Ovary (tissue), 9 donors: ENCODE data around the gene ERICH6. TPM values are rescaled to one million over a fixed set of nuclear protein-coding genes. Genes with fewer than 3 reads are reported as not detected.

Experiments
- DNase-seq, 5 donors: peaks; one replicate each; pipeline ENCODE4 v3.0.0-alpha.2; 2019 to 2020
- H3K27ac ChIP-seq, 2 donors: fragments of 200-600 bp; one replicate each; pipeline versions ENCODE4 v1.5.1 to v1.8.0; 2019 to 2022
- H3K27me3 ChIP-seq: fragments of 200-600 bp; one replicate; pipeline ENCODE4 v1.8.0; 2022
- H3K36me3 ChIP-seq: fragments of 200-600 bp; sonication (generic); one replicate; pipeline ENCODE4 v1.5.1; 2019
- H3K4me1 ChIP-seq: one replicate; pipeline ENCODE4 v1.8.1; 2013; ENCODE audit warnings: mild to moderate bottlenecking, moderate library complexity; ENCODE audit not compliant: insufficient read depth
- H3K4me3 ChIP-seq: fragments of 200-600 bp; sonication (generic); one replicate; pipeline ENCODE4 v1.5.1; 2017
- H3K9me3 ChIP-seq, 2 donors: fragments of 200-600 bp in 1 of 2; sonication (generic) in 1 of 2; one replicate each; pipeline versions ENCODE4 v1.5.1 to v1.8.1; 2013 to 2019; ENCODE audit warnings: mild to moderate bottlenecking in 1 of 2, moderate library complexity in 1 of 2
- EP300 ChIP-seq: sonication (generic); formaldehyde crosslinking; IDR thresholded peaks from one replicate; pipeline ENCODE4 v1.6.1; 2017; ENCODE audit warnings: antibody characterized with exemption
- POLR2A ChIP-seq: fragments of 450-650 bp; IDR thresholded peaks from one replicate; pipeline ENCODE4 v1.6.1; 2017; ENCODE audit warnings: antibody characterized with exemption, mild to moderate bottlenecking, moderate library complexity
- WGBS, 3 donors: extraction: QIAGEN DNeasy Blood & Tissue Kit in 1 of 3; methylation state at CpG; one replicate each; pipeline versions ENCODE4 v1.1.5 to v1.1.7; 2013 to 2017; 5-methylcytosine and 5-hydroxymethylcytosine counted together
- intact Hi-C, 4 donors: fragments of 100-400 bp; cut with DNase I; formaldehyde crosslinking; loops; one replicate each; pipeline versions ENCODE4 v1.11.0 to v1.15.1; 2022 to 2023
- polyA plus RNA-seq, 2 donors: library from polyadenylated mRNA; stranded (reverse); fragments of 200-250 nt in 1 of 2; fragments of 350-450 nt in 1 of 2; fragmentation: Illumina TruSeq in 1 of 2; extraction: RNeasy Lipid Tissue Mini Kit (QIAGEN cat#74804) in 1 of 2; gene quantifications; one replicate each; pipeline ENCODE4 v1.2.3, GENCODE V29; 2013 to 2014
- total RNA-seq, 7 donors: library from RNA; depleted of rRNA in 2 of 7; stranded (reverse); fragments of >200 nt in 2 of 7; fragmentation: NEBNext Ultra II Directional in 3 of 7; extraction: Animal tissue kit (Norgen Biotek cat#: 25700) in 3 of 7; gene quantifications; one replicate each; pipeline versions ENCODE4 v1.1.0 to v1.2.4, GENCODE V29; 2016 to 2023
- TF ChIP-seq, protein P1 (sequence below), 3 donors: fragments of 450-650 bp in 2 of 3; fragments of 200-600 bp in 1 of 3; IDR thresholded peaks; one replicate each; pipeline versions ENCODE4 v1.5.1 to v1.8.0; 2016 to 2022; ENCODE audit warnings: antibody characterized with exemption in 3 of 3, mild to moderate bottlenecking in 1 of 3
- donor health status: DM: no; HTN: no; CAD: no; lungs with moderate emphysema.
- donor health status: DM: no; HTN: no; CAD: no.
- donor health status: Bipolar disorder and iron deficiency.
- donor health status: DM: yes; HTN: yes; CAD: no.
- donor health status: DM: no; HTN: no; CAD: no.
- donor health status: DM: yes; HTN: yes; CAD: no.

ERICH6 gene
- total and polyA plus RNA-seq, 9 donors: 0.04 to 1.3 (median 0.43) TPM; not detected in 5

DNA sequence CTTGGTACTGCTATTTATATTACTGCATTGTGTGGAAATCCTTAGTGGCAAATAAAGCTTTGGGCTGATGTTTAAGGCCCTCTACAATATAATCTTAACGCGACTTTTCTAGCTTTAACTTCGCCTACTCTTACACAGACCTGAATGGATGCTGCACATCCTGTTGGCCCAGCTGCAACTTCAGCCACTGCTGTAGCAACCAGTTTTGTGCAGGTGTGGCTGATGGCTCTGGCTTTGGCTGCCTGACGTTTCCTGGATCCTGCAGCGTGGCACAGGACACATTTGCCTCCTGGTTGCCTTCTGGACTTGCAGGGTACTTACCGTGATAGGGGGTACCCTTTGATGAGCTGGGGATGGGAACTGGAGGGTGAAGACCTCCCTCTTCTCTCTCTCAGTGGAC is 20.2 kb upstream of the ERICH6 start:
- Histone ChIP-seq H3K4me1 (no peaks in the 10 kb centered on the region), H3K4me3 (no peak overlapping the region), H3K27me3 (no peaks in the 10 kb centered on the region), H3K9me3 (no peaks in the 10 kb centered on the region), H3K27ac (no peak overlapping the region), H3K36me3 (no peaks in the 10 kb centered on the region)
- WGBS, 3 donors: 86 to 89% (median 86%) methylated on average over 6 of the region's 6 CpGs
- TF ChIP-seq EP300: no peak
- no peak for TF ChIP-seq POLR2A
- TF ChIP-seq, protein P1, sequence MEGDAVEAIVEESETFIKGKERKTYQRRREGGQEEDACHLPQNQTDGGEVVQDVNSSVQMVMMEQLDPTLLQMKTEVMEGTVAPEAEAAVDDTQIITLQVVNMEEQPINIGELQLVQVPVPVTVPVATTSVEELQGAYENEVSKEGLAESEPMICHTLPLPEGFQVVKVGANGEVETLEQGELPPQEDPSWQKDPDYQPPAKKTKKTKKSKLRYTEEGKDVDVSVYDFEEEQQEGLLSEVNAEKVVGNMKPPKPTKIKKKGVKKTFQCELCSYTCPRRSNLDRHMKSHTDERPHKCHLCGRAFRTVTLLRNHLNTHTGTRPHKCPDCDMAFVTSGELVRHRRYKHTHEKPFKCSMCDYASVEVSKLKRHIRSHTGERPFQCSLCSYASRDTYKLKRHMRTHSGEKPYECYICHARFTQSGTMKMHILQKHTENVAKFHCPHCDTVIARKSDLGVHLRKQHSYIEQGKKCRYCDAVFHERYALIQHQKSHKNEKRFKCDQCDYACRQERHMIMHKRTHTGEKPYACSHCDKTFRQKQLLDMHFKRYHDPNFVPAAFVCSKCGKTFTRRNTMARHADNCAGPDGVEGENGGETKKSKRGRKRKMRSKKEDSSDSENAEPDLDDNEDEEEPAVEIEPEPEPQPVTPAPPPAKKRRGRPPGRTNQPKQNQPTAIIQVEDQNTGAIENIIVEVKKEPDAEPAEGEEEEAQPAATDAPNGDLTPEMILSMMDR (IDR thresholded peaks at IDR 0.05): no peak
- intact Hi-C loops: loop anchor here (5.0 to 10.0 kb wide), 6 partner anchors 51 to 423 kb away; no protein-coding TSS in a partner anchor
- no peak for DNase-seq

DNA sequence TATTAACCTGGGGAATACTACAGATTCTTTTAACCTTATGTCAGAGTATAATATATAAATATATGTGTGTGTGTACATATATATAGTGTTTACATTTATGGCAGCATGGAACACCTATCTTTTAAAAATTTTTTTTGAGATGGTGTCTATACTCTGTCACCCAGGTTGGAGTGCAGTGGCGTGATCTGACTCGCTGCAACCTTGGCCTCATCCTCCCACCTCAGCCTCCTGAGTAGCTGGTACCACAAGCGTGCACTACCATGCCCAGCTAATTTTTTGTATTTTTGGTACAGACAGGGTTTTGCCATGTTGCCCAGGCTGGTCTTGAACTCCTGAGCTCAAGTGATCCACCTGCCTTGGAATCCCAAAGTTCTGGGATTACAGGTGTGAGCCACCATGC is 18.5 kb upstream of the ERICH6 start:
- H3K36me3 ChIP-seq: no peaks in the 10 kb centered on the region
- no peak for TF ChIP-seq EP300
- no peak for TF ChIP-seq POLR2A
- TF ChIP-seq, protein P1 (IDR thresholded peaks at IDR 0.05): no peak
- no peak for DNase-seq
- H3K9me3 ChIP-seq: no peaks in the 10 kb centered on the region
- WGBS, 3 donors: 95 to 98% (median 96%) methylated on average over 3 of the region's 3 CpGs
- H3K27me3 ChIP-seq: no peaks in the 10 kb centered on the region
- H3K27ac ChIP-seq: no peak overlapping the region
- intact Hi-C loops: loop anchor here (5.0 to 10.0 kb wide), 6 partner anchors 53 to 425 kb away; no protein-coding TSS in a partner anchor
- no peak overlapping the region for H3K4me3 ChIP-seq
- H3K4me1 ChIP-seq: no peaks in the 10 kb centered on the region

DNA sequence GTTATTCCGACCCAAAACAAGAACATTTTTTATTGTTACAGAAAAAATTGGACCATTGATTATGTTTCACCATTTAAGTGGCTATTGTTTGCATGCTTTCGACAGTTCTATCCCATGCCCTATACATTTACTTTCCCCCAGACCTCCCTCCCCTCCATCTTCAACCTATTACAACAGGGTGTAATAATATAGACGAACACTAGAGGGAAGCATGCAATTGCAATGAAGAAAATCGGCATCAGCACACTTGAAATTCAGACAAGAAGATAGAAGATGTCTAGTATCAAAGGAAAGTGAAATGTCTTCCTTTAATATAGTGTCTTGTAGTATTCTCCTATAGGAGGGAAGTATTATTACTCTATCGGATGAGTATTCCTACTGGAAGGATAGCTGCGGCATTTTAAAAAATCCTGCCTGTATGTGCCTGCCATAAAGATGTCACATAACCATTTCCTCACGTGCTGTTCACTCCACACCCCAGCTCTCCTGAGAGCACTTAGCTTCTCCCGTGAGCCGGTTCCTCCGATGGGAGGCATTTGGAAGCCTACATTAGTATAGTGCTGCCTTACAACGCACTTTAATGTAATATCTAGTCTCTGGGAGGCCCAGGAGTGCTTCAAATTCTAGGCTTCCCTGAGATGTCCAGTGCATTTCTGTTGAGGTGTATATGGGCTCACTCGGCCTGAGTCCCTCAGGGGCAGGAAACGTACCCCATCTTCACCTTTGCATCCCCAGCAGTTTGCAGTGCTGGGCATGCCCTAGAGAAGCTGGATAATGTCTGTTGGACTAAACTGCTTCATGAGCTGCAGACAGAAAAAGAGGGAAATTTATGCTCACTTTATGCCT is 17.8 kb upstream of the ERICH6 start:
- intact Hi-C loops: loop anchor here (2.0 to 10.0 kb wide), 7 partner anchors 53 to 426 kb away; no protein-coding TSS in a partner anchor
- TF ChIP-seq, protein P1 (IDR thresholded peaks at IDR 0.05): peak; percentile 60 to 93 (median 90)
- TF ChIP-seq EP300 (no peak), POLR2A (no peak)
- no peak for DNase-seq
- Histone ChIP-seq H3K36me3 (no peaks in the 10 kb centered on the region), H3K4me1 (no peaks in the 10 kb centered on the region), H3K27me3 (no peaks in the 10 kb centered on the region), H3K27ac (no peak overlapping the region), H3K9me3 (no peaks in the 10 kb centered on the region), H3K4me3 (peak overlapping the region; percentile 0)
- WGBS, 3 donors: 14 to 16% (median 14%) methylated on average over 13 of the region's 13 CpGs

DNA sequence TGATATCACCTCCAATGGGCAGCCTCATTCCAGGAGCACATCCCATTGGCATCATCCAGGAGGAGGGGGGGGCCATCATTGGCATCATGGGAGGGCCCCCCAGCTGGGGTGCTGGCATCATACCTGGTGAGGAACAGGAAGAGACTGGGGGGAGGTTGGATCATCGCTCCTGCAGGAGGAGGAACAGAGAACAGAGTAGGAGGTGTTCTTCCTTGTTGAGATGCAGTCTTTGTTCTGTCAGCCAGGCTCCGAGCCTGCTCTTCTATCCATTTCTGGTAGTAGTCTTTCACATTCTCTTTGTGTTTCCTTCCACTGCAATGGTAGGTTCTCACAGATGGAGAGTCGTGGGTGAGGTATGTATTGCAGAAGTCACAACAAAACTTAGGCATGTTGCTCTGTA is 16.7 kb upstream of the ERICH6 start:
- H3K9me3 ChIP-seq: no peaks in the 10 kb centered on the region
- H3K27ac ChIP-seq: no peak overlapping the region
- H3K4me1 ChIP-seq: no peaks in the 10 kb centered on the region
- intact Hi-C loops: loop anchor here (2.0 to 10.0 kb wide), 7 partner anchors 54 to 427 kb away; no protein-coding TSS in a partner anchor
- H3K27me3 ChIP-seq: no peaks in the 10 kb centered on the region
- no peaks in the 10 kb centered on the region for H3K36me3 ChIP-seq
- no peak for DNase-seq
- 65 to 67% (median 66%) methylated on average over 3 of the region's 3 CpGs for WGBS, 3 donors
- H3K4me3 ChIP-seq: no peak overlapping the region
- no peak for TF ChIP-seq EP300
- no peak for TF ChIP-seq POLR2A
- TF ChIP-seq, protein P1 (IDR thresholded peaks at IDR 0.05): no peak
